Ovary (tissue), 3 donors: ENCODE measurements around the gene CHMP4B.

ENCODE experiments used
- CTCF ChIP-seq, 3 donors: fragments of 450-650 bp in 2 of 3; fragments of 200-600 bp in 1 of 3; IDR thresholded peaks; one replicate each; pipeline versions ENCODE4 v1.5.1 to v1.8.0; 2016 to 2022; ENCODE audit warnings: antibody characterized with exemption in 3 of 3, mild to moderate bottlenecking in 1 of 3
- EP300 ChIP-seq: sonication (generic); formaldehyde crosslinking; IDR thresholded peaks from one replicate; pipeline ENCODE4 v1.6.1; 2017; ENCODE audit warnings: antibody characterized with exemption
- POLR2A ChIP-seq: fragments of 450-650 bp; IDR thresholded peaks from one replicate; pipeline ENCODE4 v1.6.1; 2017; ENCODE audit warnings: antibody characterized with exemption, mild to moderate bottlenecking, moderate library complexity
- donor health status: DM: no; HTN: no; CAD: no.

- TF ChIP-seq CTCF (IDR thresholded peaks at IDR 0.05) (no peak), POLR2A (no peak), EP300 (no peak)
These were observed 12.7 kb upstream of the CHMP4B start for GRCh38 chr20:33798444-33798843.
